Erythroblast (primary cell): ENCODE data around the gene HAGHL.
"Not testable (repeated sequence)": the region's sequence is repeated elsewhere in the genome, so short reads cannot be mapped to it uniquely, and the experiment has no call there.

Experiments used
- GATA1 ChIP-seq: IDR thresholded peaks from 2 replicates; pipeline ENCODE4 v1.6.1; 2011; ENCODE audit warnings: low read depth, mild to moderate bottlenecking, control low read depth, low read length, moderate library complexity
- POLR2A ChIP-seq: IDR thresholded peaks from 2 replicates; pipeline ENCODE4 v1.6.1; 2011; ENCODE audit warnings: mild to moderate bottlenecking, low read length

DNA sequence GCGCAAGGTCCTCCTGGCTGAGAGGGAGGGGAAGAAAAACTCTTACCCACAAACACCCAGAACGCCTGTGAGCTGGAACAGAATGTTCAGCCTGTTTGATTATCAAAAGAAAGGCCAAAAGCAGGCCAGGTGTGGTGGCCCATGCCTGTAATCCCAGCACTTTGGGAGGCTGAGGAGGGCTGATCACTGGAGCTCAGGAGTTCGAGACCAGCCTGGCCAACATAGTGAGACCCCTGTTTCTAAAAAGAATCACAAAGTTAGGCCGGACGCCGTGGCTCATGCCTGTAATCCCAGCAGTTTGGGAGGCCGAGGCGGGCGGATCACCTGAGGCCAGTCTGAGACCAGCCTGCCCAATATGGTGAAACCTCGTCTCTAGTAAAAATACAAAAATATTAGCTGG, 49.4 kb downstream of the HAGHL start:
- TF ChIP-seq POLR2A, GATA1: not testable (repeated sequence)
